DOHH2 (cell line): ENCODE measurements around the gene AP1M2.
A peak's percentile ranks its signal among the peaks of the same experiment; 100 is the strongest.
"Not testable (repeated sequence)": the region's sequence is repeated elsewhere in the genome, so short reads cannot be mapped to it uniquely, and the experiment has no call there.

Experiments used
- H3F3A ChIP-seq: fragments of 200-600 bp; sonication (generic), shearing (Covaris generic); 2 replicates; pipeline ENCODE4 v1.6.0; 2016; ENCODE audit warnings: antibody characterized with exemption, mild to moderate bottlenecking; ENCODE audit not compliant: control insufficient read depth, insufficient read depth
- H3K27ac ChIP-seq: fragments of 200-600 bp; sonication (generic); 2 replicates; pipeline ENCODE4 v1.5.1; 2014; ENCODE audit warnings: low read depth, mild to moderate bottlenecking, low read length, moderate library complexity
- H3K27me3 ChIP-seq: fragments of 200-600 bp; sonication (generic); 2 replicates; pipeline ENCODE4 v1.6.1; 2014; ENCODE audit warnings: mild to moderate bottlenecking, low read length, mixed read lengths; ENCODE audit not compliant: control insufficient read depth
- H3K36me3 ChIP-seq: fragments of 200-600 bp; sonication (generic); 2 replicates; pipeline ENCODE4 v1.6.1; 2014; ENCODE audit warnings: mild to moderate bottlenecking, low read length, moderate library complexity, mixed read lengths; ENCODE audit not compliant: control insufficient read depth
- H3K4me1 ChIP-seq: fragments of 200-600 bp; sonication (generic); 2 replicates; pipeline ENCODE4 v1.6.1; 2014; ENCODE audit warnings: mild to moderate bottlenecking, low read length, mixed read lengths; ENCODE audit not compliant: control insufficient read depth
- H3K4me2 ChIP-seq: fragments of 200-600 bp; sonication (generic); 2 replicates; pipeline ENCODE4 v1.6.0; 2014; ENCODE audit warnings: mild to moderate bottlenecking, low read length, moderate library complexity
- H3K4me3 ChIP-seq: fragments of 200-600 bp; sonication (generic); 2 replicates; pipeline ENCODE4 v1.5.1; 2014; ENCODE audit warnings: mild to moderate bottlenecking, low read length, mixed read lengths
- H3K79me2 ChIP-seq: fragments of 200-600 bp; sonication (generic); 2 replicates; pipeline ENCODE4 v1.6.1; 2014; ENCODE audit warnings: mild to moderate bottlenecking, low read length, mixed read lengths; ENCODE audit not compliant: control insufficient read depth
- H3K9me2 ChIP-seq: fragments of 200-600 bp; sonication (generic); replicated peaks from 2 replicates; pipeline ENCODE4 v1.6.1; 2014; ENCODE audit warnings: mild to moderate bottlenecking, low read length, mixed read lengths; ENCODE audit not compliant: control insufficient read depth
- H3K9me3 ChIP-seq: fragments of 200-600 bp; sonication (generic); 2 replicates; pipeline ENCODE4 v1.6.1; 2014; ENCODE audit warnings: antibody characterized with exemption, low read length, mixed read lengths; ENCODE audit not compliant: control insufficient read depth, insufficient read depth
- H4K20me1 ChIP-seq: fragments of 200-600 bp; sonication (generic); 2 replicates; pipeline ENCODE4 v1.6.0; 2014; ENCODE audit warnings: low read depth, mild to moderate bottlenecking, antibody characterized with exemption, low read length, moderate library complexity; ENCODE audit not compliant: control insufficient read depth, insufficient read depth
- CTCF ChIP-seq: fragments of 200-600 bp; sonication (generic); IDR thresholded peaks from one replicate; pipeline ENCODE4 v1.5.1; 2014; ENCODE audit warnings: antibody characterized with exemption, mild to moderate bottlenecking, low read depth, low read length; ENCODE audit not compliant: poor library complexity, severe bottlenecking
- EZH2phosphoT487 ChIP-seq: fragments of 200-600 bp; sonication (generic); IDR thresholded peaks from 2 replicates; pipeline ENCODE4 v1.6.1; 2017; ENCODE audit warnings: borderline replicate concordance, mild to moderate bottlenecking, antibody characterized with exemption, low read length, moderate library complexity, mixed read lengths

The AP1M2 gene

GRCh38 chr19:10543420-10544241 is 43.5 kb downstream of the AP1M2 start, which contains the start of gene ATG4D:
Gene ATG4D, plus strand, starts transcription at chr19:10543904. Its CDS starts 187 bp downstream, at chr19:10544091.
- peaks cover 11% of the 10 kb centered on the region for H3F3A ChIP-seq
- TF ChIP-seq EZH2phosphoT487, result no peak
- no peak for TF ChIP-seq CTCF
- H3K4me2 ChIP-seq, result peak within 1 kb of the TSS; percentile 96
- peaks cover 4% of the 10 kb centered on the region; the same call in 1 of the 2 replicates for H4K20me1 ChIP-seq
- H3K27ac ChIP-seq, result peak within 1 kb of the TSS; percentile 41
- no peaks in the 10 kb centered on the region for H3K9me3 ChIP-seq
- peak within 1 kb of the TSS; percentile 96 for H3K4me3 ChIP-seq
- peaks cover 27% of the 10 kb centered on the region for H3K36me3 ChIP-seq
- peaks cover 18% of the 10 kb centered on the region for H3K4me1 ChIP-seq
- peaks cover 24% of the 10 kb centered on the region for H3K79me2 ChIP-seq
- no peaks in the 10 kb centered on the region for H3K9me2 ChIP-seq
- peaks cover 13% of the 10 kb centered on the region for H3K27me3 ChIP-seq

GRCh38 chr19:10543059-10543419 is 44.1 kb downstream of the AP1M2 start:
- no peak for TF ChIP-seq EZH2phosphoT487
- TF ChIP-seq CTCF, result no peak
- Histone ChIP-seq H3F3A (peaks cover 11% of the 10 kb centered on the region), H3K4me3 (peak overlapping the region; percentile 96)

GRCh38 chr19:10539016-10539415 is 48.1 kb downstream of the AP1M2 start:
- H3K4me3 ChIP-seq, H3K9me2 ChIP-seq, H3K79me2 ChIP-seq, H3K36me3 ChIP-seq, H3K9me3 ChIP-seq, H3K27ac ChIP-seq, H3K4me2 ChIP-seq, H4K20me1 ChIP-seq, H3K4me1 ChIP-seq: not testable (repeated sequence)
- Histone ChIP-seq H3K27me3 (peaks cover 34% of the 10 kb centered on the region), H3F3A (peaks cover 11% of the 10 kb centered on the region)

More at GRCh38 chr19:10543059-10543419, 44.1 kb downstream of the AP1M2 start:
- Histone ChIP-seq H3K27ac (no peak overlapping the region), H3K4me1 (peaks cover 18% of the 10 kb centered on the region), H3K79me2 (peaks cover 24% of the 10 kb centered on the region), H3K9me3 (no peaks in the 10 kb centered on the region), H3K4me2 (peak overlapping the region; percentile 96), H4K20me1 (peaks cover 4% of the 10 kb centered on the region; the same call in 1 of the 2 replicates), H3K27me3 (peaks cover 19% of the 10 kb centered on the region), H3K36me3 (peaks cover 21% of the 10 kb centered on the region), H3K9me2 (no peaks in the 10 kb centered on the region)

- no peaks in the 10 kb centered on the region for H3K9me2 ChIP-seq
- peaks cover 7% of the 10 kb centered on the region for H3K4me1 ChIP-seq
- H3F3A ChIP-seq, result peaks cover 11% of the 10 kb centered on the region
- H3K27me3 ChIP-seq, result peaks cover 37% of the 10 kb centered on the region
- no peaks in the 10 kb centered on the region for H3K79me2 ChIP-seq
- TF ChIP-seq EZH2phosphoT487, result no peak
- TF ChIP-seq CTCF, result no peak
- H4K20me1 ChIP-seq, result no peaks in the 10 kb centered on the region
- H3K9me3 ChIP-seq, result no peaks in the 10 kb centered on the region
- H3K36me3 ChIP-seq, result no peaks in the 10 kb centered on the region
- H3K4me2 ChIP-seq, result no peak overlapping the region
- no peak overlapping the region for H3K27ac ChIP-seq
- H3K4me3 ChIP-seq, result no peak overlapping the region
These were observed 48.7 kb downstream of the AP1M2 start for GRCh38 chr19:10538204-10538983.
